DMS 273 (cell line): ENCODE results near the gene METTL17.
"Not testable (repeated sequence)": the region's sequence is repeated elsewhere in the genome, so short reads cannot be mapped to it uniquely, and the experiment has no call there.

Experiments used
- DNase-seq: peaks from one replicate; lab custom pipeline; 2025; ENCODE audit not compliant: unreplicated experiment; lab: John Stamatoyannopoulos, UW

The METTL17 gene

DNA sequence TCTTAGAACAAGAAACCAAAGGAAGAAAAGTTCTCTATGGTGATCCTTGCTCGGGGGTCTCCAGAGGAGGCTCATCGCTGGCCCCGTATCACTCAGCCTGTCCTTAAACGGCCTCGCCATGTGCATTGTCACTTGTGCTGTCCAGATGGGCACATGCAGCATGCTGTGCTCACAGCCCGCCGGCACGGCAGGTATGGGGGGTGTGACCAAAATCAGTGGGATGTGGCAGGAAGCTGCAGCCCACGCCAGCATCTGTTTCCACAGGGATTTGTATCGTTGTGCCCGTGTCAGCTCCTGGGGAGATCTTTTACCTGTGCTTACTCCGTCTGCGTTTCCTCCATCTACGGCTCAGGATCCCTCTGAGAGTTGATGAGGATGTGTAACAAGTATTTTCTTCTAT, 6.7 kb downstream of the METTL17 start:
- DNase-seq, result no peak

DNA sequence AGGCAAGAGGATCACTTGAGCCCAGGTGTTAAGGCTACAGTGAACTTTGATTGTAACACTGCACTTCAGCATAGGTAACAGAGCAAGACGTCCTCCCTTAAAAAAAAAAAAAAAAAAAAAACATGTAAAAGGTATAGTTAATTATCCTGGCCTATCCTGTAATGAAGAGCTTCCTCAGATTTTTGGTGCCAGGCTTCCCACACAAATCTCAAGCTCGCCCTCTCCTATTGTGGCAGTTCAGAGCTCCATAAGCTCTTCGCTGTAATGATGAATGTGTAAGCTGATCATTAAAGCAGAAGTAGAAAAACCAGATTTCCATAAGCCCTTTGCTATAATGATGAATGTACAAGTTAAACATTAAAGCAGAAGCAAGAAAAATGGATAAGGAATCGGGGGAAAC, 7.3 kb downstream of the METTL17 start:
- DNase-seq, result no peak

DNA sequence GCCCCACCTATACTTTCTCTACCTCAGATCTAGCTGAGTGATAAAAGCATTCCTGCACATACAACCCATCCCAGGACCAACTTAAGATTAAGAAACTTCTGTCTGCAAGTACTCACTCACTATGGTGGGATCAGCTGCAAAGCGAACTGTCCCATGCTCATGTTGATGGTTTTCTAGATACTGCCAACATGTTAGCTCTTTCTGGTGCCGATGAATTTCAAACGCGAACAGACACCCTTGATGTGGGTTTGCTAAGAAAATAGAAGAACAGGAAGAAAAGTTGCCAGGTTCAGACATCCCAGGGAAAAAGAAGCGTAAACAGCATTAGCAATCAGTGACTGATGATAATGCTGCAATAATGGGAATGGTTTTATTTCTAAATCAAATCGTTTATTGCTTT, 7.8 kb downstream of the METTL17 start:
- DNase-seq, result no peak

DNA sequence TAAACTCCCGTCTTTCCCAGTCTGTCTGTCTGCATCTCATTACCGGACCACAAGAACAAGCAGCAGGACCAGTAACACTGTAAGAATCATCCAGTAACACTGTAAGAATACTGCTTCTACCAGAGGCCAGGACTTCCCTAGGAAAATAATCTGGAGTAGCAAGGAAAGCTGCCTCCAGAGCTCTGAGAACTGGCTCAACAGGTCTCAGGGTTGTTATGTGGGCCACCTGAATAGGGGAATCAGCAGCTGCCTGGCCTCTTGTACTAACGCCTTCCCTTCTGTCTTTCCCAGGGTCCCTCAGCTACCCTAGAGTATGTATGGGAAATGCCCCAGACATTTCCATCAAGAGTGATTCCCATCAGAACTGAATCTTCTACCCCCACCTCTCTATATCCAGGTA, 8.4 kb downstream of the METTL17 start:
- DNase-seq, result no peak

DNA sequence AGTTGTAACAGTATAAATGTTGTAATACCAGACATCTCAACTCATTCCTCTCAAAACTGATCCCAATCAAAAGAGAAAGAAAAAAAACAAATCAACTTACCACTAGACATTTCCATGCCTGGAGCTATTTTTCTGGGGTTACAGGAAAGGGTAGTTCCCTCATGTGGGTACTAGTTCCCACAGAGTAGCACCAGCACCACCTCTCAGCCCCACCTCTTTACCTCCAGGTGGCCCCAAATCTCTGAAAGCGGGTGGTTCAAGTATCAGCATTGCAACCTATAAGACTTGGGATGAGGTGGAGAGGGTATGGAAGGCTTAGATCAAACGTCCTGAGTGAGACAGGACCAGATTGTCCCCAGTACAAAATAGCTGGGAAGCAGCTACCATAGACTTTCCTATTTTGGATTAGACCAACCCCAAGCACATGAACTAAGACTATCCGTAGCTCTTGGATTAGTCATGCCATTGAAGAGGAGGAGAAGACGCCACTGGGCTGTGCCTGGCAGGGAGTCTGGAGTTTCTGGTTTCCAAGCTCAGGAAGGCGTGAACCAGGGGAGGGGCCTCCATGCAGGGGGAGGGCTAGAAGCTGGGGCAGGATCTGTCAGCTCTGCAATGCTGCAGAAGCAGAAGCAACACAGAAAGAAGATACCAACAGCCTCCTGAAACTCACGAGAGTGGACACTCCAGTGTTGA, 9.0 kb downstream of the METTL17 start, which contains the start of gene SLC39A2:
TSS of gene SLC39A2 (plus strand) at position 620 of the 693 bp plus-strand sequence. CDS start 154 bp downstream, outside the sequence.
- DNase-seq, result peak; percentile 45

DNA sequence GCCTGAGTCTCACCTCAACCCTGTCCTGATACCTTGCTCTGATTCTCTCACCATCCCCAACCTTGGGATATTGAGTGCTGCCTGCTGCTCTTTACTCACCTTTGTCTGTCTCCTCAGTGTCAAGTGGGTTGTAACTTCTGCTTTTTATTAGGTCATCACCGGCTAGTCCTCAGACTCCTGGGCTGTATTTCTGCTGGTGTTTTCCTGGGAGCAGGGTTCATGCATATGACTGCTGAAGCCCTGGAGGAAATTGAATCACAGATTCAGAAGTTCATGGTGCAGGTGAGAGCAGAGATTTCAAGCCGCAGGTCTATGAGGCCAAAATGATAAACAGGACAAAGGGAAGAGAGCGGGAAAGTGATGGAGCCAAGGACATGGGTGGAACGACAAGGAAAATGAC, 9.8 kb downstream of the METTL17 start:
- DNase-seq, result no peak

DNA sequence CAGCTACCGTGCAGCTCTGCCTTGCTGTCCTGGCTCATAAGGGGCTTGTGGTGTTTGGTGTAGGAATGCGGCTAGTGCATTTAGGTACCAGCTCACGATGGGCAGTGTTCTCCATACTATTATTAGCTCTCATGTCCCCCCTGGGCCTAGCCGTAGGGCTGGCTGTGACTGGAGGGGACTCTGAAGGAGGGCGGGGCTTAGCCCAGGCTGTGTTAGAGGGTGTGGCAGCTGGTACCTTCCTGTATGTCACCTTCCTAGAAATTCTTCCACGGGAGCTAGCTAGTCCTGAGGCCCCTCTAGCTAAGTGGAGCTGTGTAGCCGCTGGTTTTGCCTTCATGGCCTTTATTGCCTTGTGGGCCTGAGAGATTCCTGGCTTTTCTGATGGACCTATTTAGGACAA, 11.4 kb downstream of the METTL17 start:
- no peak for DNase-seq

DNA sequence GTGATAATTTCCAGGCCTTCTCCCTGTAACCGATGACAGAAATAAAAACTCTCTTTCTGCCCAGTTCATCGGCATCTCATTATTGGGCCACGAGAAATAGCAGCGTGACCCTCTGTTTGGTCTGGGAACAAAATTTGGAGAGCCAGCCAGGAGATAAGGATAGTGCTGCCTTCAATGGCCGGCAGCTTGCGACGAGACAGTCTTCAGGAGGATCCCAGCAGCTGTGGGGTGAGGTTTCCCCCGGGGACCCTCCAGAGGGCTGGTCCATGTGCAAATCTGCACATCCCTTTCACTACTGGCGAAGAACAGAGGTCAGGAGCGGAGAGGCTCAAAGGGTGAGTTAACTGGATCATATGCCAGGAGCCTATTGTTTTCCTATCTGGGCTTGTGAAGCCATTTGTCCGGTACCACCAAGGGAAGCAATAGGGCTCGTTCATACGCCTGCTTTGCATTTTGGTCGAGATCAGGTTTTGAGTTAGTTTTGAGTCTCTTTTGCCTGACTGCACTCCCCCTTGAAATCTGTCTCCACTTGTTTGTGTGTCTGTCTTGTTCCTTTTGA, 14.1 kb downstream of the METTL17 start:
- no peak for DNase-seq

DNA sequence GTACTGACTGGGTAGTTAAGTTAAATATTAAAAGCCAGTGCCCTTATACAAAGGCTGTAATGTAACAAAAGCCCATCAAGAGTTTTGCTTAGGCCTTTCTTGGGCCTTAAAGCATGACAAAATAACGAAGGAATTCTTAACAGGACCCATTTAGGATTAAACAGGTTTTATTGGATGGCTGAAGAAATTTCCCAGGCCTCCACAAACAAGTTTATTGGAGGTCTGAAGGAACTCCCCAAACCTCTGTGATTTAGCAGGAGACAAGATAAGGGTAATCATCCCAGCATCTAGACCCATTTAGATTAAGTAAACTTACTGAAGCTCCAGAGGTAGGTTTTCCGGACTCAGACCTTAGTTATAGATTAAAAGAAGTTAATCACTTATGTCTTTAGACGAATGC, 19.9 kb downstream of the METTL17 start:
- DNase-seq, result not testable (repeated sequence)

DNA sequence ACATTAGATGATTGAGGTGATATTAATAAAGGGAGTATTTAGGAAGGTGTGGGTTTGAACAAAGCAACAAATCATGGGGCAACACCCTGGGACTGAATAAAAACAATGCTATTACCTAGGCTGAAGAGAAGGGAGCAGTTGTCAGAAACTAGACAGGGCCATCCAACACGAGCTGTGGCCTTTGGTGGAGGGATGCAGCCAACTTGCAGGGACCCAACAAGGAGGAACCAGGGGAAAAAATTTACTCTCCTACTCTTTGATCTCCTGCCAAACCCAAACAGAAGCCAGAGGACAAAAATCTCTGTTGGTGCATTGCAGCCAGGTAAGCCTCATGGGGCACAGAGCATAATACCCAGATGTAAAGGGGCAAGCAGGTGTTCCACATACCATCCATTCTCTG, 21.4 kb downstream of the METTL17 start:
- no peak for DNase-seq

DNA sequence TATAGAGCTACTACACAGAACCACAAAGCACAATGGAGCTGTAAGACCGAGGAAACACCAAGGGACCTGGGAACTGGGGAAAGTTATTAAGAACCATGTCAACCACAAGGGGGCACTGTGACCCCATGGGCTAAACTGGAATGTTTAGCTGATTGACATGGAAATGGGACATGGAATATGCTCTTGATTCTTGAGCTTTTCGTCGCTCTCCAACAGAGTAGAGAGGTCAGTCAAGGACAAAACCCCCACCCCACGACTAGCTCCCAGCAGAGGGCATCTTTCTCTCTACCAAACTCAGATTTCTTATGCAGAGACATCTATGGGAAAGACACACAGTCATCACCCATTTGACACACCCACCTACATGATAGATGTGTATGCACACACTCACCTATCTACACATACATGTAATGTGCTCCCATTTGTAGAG, 25.0 kb downstream of the METTL17 start:
- DNase-seq, result peak; percentile 94

DNA sequence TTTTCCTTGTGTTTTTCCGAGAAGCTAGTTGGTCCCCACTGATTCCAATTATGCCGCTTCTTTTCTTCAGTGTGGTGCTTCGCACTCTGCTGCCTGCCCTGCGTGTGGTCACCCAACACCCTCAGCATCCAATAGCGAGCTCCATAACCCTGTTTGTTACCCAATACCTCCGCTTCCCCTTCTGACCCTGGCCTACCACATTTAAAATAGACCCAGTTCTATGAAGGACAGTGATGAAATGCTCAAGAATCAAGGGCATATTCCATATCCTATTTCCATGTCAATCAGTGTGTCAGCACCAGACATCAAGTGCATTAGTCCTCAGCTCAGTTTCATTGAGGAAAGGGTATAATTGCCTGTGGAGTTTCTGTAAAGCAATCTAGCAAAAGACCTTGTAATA, 25.5 kb downstream of the METTL17 start:
- DNase-seq, result no peak

DNA sequence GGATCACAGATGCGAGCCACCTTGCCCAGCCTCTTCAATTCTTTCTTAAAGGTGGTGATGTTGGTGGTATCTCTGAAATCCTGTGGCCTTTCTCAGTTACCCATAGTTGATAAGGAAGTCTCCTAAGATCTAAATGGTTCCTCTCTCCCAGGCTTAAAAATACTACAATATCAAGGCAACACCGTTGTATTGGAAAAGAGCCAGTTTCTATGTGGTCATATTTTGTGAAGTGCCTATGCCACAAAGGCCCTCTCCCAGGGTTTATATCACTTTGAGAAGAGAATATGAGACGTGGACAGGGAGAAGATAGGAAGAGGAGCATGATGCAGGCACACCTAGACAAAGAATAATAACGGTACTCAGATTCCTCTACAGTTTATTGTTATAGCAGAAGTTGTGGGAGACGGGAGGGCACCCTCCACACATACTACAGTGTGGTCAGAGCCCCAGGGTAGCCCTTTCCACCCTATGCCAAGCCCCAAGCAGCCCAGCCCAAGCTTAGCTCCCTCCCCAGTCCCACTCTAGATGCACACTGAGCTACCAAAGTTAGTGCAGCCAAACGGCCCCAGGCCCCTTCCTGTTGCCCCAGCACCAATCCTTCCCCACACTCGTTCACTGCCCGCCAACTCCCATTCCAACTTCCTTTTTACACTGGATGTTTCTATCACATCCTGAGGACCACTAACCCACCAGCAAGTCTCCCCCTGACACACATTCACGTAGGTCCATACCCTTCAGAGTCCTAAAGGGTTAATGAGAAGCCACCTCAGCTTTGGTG, 26.8 kb downstream of the METTL17 start:
- no peak for DNase-seq

DNA sequence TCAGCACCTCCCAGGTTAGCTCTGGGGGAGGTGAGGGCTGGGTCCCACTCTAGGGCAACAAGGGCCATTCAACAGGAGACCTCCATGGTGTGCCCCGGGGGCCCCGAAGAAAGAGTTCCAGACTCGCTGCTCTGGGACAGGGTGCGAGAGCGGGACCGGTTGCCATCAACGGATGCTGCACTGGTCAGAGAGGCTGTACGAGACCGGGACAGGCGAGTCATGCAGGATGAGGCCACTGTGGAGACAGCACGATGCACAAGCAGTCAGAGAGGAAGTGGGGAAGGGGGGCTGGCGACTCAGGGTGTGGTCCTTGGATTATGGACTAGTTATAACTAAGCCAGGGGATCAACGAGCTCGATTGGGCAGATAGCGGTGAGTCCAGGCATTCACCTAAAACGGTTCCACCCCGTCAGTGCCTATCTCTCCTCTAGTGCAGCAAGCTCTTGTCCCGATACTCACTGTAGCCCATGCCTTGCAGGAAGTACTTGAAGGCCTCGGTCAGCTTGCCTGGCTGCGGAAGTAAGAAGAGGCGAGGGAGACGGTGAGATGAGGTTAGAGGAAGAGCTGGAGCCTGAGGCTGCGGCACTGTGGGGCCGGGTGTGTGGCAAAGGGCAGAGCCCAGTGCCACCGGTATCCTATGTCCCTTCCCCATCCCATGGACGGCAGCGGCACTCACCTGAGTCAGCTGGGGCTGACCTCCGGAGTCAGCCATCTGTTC, 27.9 kb downstream of the METTL17 start:
- DNase-seq, result no peak

DNA sequence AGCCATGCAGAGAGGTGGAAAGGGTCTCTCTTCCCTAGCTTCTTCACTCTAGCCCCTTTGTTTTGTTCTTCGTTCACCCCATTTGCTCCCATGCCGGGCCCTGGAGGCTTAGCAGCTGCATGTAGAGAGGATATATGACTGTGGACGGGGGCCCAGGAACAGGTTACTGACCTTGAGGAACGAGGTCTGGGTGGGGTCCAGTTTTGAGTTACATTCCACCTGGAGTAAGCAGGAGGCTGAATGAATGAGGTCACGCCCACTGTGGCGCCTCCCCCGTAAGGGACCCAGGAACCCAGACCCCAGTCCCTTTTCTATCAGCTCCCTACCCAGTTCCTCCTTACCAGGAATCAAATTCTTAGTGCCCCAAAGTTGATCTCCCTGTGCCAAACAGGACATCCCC, 28.5 kb downstream of the METTL17 start:
- DNase-seq, result no peak

DNA sequence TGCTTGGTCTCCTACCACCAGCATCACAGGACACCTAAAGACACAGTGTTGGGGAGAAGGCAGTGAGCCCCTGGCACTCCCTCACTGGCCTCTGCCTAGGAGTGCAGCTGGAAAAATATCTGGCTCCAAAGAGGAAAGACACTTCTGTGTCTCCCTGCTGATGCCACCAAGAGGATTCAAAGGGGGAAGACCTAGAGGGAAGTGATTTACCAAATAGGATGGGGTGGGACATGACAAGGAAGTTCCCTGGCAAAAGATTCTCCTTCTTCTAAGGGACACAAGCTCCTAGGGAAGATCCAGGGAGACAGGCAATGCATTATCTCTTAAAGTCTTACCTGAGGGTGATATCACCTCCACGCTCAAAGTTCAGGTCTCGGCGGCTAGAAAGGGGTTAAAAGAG, 29.0 kb downstream of the METTL17 start:
- no peak for DNase-seq

DNA sequence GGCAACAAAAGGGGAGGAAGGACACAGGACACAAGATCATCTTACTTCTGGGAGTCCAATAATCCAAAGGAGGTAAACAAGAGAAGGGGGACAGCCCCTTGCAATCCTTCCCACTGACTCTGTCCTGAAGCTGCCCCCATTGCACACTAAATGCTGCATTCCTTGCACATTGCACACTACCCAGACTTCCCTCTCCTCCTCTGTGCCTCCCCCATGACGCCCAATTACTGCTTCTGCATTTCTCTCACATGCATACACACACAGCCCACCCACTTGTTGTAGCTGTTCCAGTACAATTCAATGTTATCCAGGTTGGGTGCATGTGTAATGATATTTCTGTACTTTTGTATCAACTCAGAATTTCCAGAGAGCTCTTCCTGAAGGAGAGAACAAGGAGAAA, 29.6 kb downstream of the METTL17 start:
- DNase-seq, result no peak

DNA sequence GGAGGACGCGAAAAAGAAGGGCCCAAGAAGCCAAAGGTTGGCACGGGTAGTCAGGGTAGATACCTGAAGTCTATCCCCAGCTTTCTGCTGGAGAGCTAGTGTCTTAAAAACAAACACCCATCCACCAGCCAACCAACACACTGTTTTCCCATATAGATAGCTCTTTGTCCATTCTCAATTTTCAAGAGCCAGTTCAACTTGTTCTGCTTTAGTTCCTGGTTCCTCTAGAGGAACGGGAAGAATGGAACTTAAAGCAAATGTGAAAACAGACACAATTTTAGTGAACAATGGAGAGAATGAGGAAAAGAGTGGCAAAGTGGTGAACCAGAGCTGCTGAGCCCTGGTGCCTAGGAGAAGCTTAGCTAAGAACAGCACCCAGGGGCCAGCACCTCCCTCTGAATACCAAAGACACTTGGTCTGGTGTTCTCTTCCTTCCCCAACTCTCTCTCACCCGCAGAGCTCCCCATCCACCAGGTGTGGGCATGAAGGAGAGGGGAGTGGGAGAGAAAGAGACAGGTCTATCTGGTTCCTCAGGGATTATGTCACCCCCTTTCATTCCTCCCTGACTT, 31.3 kb downstream of the METTL17 start:
- DNase-seq, result no peak

DNA sequence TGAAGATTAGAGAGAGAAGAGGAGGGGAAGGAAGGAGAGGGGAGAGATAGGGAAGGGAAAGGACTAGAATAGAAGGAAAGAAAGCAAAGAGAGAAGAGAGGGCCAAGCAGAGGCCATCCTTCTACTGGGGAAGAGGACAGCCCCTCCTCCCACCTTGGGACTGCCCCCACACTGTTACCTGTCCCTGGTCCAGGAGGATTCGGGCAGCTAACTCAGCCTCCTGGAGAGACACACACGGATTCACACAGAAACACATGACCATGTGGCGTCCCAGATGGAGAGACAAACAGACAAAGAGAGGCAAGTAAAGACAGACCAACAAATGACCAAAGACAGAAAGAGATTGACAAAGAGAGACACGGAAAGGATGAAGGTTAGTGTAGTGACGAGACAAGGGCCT, 32.9 kb downstream of the METTL17 start:
- no peak for DNase-seq

DNA sequence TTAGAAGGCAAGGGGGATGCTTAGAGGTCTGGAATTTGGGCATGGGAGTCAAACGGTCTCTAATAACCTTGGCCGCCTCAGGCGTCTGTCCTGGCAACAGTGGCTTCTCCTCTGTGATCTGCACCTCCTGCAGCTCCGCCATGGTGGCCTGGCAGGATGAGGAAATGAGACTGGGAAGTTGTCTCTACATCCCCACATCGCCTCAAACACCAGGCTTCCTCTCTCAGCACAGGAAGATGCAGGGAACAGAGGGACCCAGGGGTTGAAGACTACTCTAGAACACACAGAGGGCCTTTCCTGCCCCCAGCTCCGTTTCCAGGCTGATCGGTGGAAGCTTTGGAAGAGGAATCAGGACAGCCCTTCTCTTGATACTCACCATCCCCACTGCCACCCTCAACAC, 33.4 kb downstream of the METTL17 start:
- DNase-seq, result no peak
